Endothelial cell of umbilical vein (primary cell): ENCODE measurements around the gene ATP1B1. TPM values are rescaled to one million over a fixed set of nuclear protein-coding genes. Genes with fewer than 3 reads are reported as not detected.

ENCODE experiments used
- BruUV-seq: library from RNA; stranded (reverse); fragments of 400-500 nt; replicated peaks from 2 replicates; lab custom pipeline; 2021; lab: Mats Ljungman, UMichigan
- CTCF ChIA-PET: fragments of 300-600, 350-600 bp; sonication (Branson Sonifier 250); formaldehyde crosslinking; loops from one replicate; lab custom pipeline; 2021; ENCODE audit warnings: antibody characterized with exemption, inconsistent platforms; lab: Charles Lee
- POLR2A ChIA-PET: fragments of 300-600, 350-600 bp; sonication (Branson Sonifier 250); formaldehyde crosslinking; loops from one replicate; lab custom pipeline; 2021; ENCODE audit warnings: antibody characterized with exemption, inconsistent platforms; lab: Charles Lee
- DNase-seq: peaks from one replicate; pipeline ENCODE4 v3.0.0-alpha.2; 2011; ENCODE audit warnings: low read depth, low spot score
- FAIRE-seq: peaks from 2 replicates; lab custom pipeline; 2011; peaks lifted over from hg19 to GRCh38; lab: Jason Lieb, UNC
- H2AFZ ChIP-seq: 2 replicates; pipeline ENCODE4 v1.6.0; 2012; ENCODE audit warnings: low read depth, low read length, control low read depth, inconsistent platforms
- H3K27ac ChIP-seq: 2 replicates; pipeline ENCODE4 v1.5.1; 2011; ENCODE audit warnings: low read depth, mild to moderate bottlenecking, control low read depth, low read length, moderate library complexity; ENCODE audit not compliant: insufficient read depth
- H3K27me3 ChIP-seq, 2 experiments: 2 replicates each; pipeline versions ENCODE4 v1.6.0 to v1.6.1; 2011; ENCODE audit warnings: low read length in 2 of 2, mixed read lengths in 1 of 2; ENCODE audit not compliant: control insufficient read depth in 2 of 2, insufficient read depth in 2 of 2
- H3K36me3 ChIP-seq, 2 experiments: 2 replicates in 1 of 2; 3 replicates in 1 of 2; pipeline ENCODE4 v1.5.1; 2011; ENCODE audit warnings: low read length in 2 of 2, mild to moderate bottlenecking in 1 of 2, moderate library complexity in 1 of 2; ENCODE audit not compliant: control insufficient read depth in 2 of 2, insufficient read depth in 2 of 2; ENCODE audit errors: extremely low read depth in 1 of 2
- H3K4me1 ChIP-seq: 3 replicates; pipeline ENCODE4 v1.5.1; 2011; ENCODE audit warnings: mild to moderate bottlenecking, low read length; ENCODE audit not compliant: control insufficient read depth, insufficient read depth; ENCODE audit errors: extremely low read depth
- H3K4me2 ChIP-seq: 2 replicates; pipeline ENCODE4 v1.6.1; 2011; ENCODE audit warnings: low read length, control low read depth, mixed read lengths; ENCODE audit not compliant: insufficient read depth
- H3K4me3 ChIP-seq, 3 experiments: fragments of 200-600 bp in 1 of 3; sonication (generic), shearing (Covaris generic) in 1 of 3; replicated peaks in 1 of 3; 2 replicates each; pipeline ENCODE4 v1.5.1; 2011 to 2016; ENCODE audit warnings: control low read depth in 3 of 3, low read length in 3 of 3, mild to moderate bottlenecking in 2 of 3, inconsistent platforms in 1 of 3, low read depth in 1 of 3, moderate library complexity in 1 of 3; ENCODE audit not compliant: insufficient read depth in 1 of 3
- H3K79me2 ChIP-seq: 2 replicates; pipeline ENCODE4 v1.6.0; 2012; ENCODE audit warnings: low read length, inconsistent platforms; ENCODE audit not compliant: control insufficient read depth, insufficient read depth
- H3K9ac ChIP-seq: replicated peaks from 2 replicates; pipeline ENCODE3; 2011; ENCODE audit warnings: low read length, control low read depth; ENCODE audit not compliant: insufficient read depth; ENCODE audit errors: extremely low read depth
- H3K9me1 ChIP-seq: replicated peaks from 3 replicates; pipeline ENCODE4 v1.6.0; 2011; ENCODE audit warnings: mild to moderate bottlenecking, low read length; ENCODE audit not compliant: control insufficient read depth, insufficient read depth; ENCODE audit errors: extremely low read depth
- H3K9me3 ChIP-seq: replicated peaks from 2 replicates; pipeline ENCODE4 v1.5.1; 2012; ENCODE audit warnings: low read length, inconsistent platforms; ENCODE audit not compliant: control insufficient read depth, insufficient read depth
- H4K20me1 ChIP-seq: replicated peaks from 2 replicates; pipeline ENCODE3; 2011; ENCODE audit warnings: mild to moderate bottlenecking, low read length; ENCODE audit not compliant: control insufficient read depth, insufficient read depth; ENCODE audit errors: extremely low read depth
- FOS ChIP-seq: IDR thresholded peaks from 2 replicates; pipeline ENCODE4 v1.6.1; 2011; ENCODE audit warnings: mild to moderate bottlenecking, low read length, moderate library complexity, borderline replicate concordance; ENCODE audit not compliant: insufficient read depth
- GATA2 ChIP-seq: IDR thresholded peaks from 2 replicates; pipeline ENCODE4 v1.7.0; 2011; ENCODE audit warnings: low read depth, mild to moderate bottlenecking, moderate library complexity, mixed read lengths, low read length; ENCODE audit not compliant: insufficient read length, insufficient read depth
- MAX ChIP-seq: IDR thresholded peaks from 2 replicates; pipeline ENCODE4 v1.6.1; 2011; ENCODE audit not compliant: insufficient read depth, insufficient read length
- MYC ChIP-seq: IDR thresholded peaks from one replicate; pipeline ENCODE4 v1.6.1; 2011; ENCODE audit warnings: mild to moderate bottlenecking, low read depth, low read length
- POLR2A ChIP-seq: IDR thresholded peaks from 2 replicates; pipeline ENCODE4 v1.6.1; 2012; ENCODE audit warnings: low read depth, mild to moderate bottlenecking, control low read depth, low read length
- dilution Hi-C: fragments of 300-500 bp; cut with MboI; formaldehyde crosslinking; loops from one replicate; pipeline ENCODE4 v1.15.0; 2019; ENCODE audit warnings: low sequenced_read_pairs; ENCODE audit not compliant: extremely low pct_ligation_motif_present
- intact Hi-C: fragments of 100-400 bp; cut with micrococcal nuclease; formaldehyde crosslinking; loops from one replicate; pipeline ENCODE4 v1.10.0; 2022
- polyA plus RNA-seq, 4 experiments: library from polyadenylated mRNA; depleted of rRNA in 3 of 4; stranded (reverse) in 3 of 4; unstranded in 1 of 4; fragments of >200 nt; gene quantifications; 2 replicates each; pipeline versions ENCODE4 v1.2.1 to v1.2.3, GENCODE V29; 2011 to 2012; ENCODE audit warnings: missing spikeins in 1 of 4
- total RNA-seq: library from RNA; stranded (reverse); gene quantifications from 2 replicates; pipeline ENCODE4 v1.2.3, GENCODE V29; 2021

ATP1B1 gene
- total and polyA plus RNA-seq, 2 donors (not counting 3 experiments of a cell fraction or from before 2014, with no cell fraction given): 14.3 to 56.1 TPM

DNA sequence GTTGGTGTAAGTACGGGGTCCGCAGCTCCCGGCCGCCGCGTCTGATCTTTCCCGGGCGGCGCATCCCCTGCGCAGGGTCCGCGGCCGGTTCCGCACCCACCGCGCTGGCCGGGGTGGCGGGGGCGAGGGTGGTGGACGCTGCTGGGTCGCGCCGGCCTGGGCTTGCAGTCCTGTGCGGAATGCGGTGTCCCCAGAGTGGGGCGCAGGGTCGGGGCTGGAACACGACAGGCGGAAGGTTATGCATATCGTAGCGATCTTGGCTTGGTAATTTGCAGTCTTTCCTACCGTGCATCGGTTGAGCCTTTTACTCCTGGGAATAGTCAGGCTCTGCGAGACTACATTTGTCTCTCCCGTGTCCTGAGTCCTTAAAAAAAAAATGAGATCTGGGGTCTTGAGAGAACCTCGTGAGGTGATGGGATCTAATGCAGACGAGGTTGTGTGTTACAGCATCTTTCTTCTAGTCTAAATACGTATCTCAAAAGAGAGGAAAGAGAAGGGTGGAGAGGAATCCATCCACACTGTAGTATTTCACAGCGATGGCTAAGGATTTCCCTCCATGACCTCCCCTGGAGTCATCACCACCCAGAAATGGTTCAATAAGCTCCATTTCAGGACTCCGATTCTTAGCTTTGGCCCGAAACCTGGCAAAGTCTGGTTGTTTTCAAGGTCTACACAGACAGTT lies 572 bp downstream of the ATP1B1 start:
- H4K20me1 ChIP-seq: no peaks in the 10 kb centered on the region
- FAIRE-seq (no peak), DNase-seq (peak; percentile 52)
- no peaks in the 10 kb centered on the region for H3K9me1 ChIP-seq
- dilution Hi-C loops (no loop called here), intact Hi-C loops (loop anchor here (1.0 to 5.0 kb wide), 8 partner anchors 143 to 785 kb away; partner anchors contain the start of gene SCYL3)
- H3K9ac ChIP-seq: peak overlapping the region; percentile 91
- no peaks in the 10 kb centered on the region for H3K9me3 ChIP-seq
- peaks cover 42% of the 10 kb centered on the region for H3K4me1 ChIP-seq
- no peaks in the 10 kb centered on the region for H3K36me3 ChIP-seq
- H3K79me2 ChIP-seq: peaks cover 53% of the 10 kb centered on the region
- H3K27me3 ChIP-seq: no peaks in the 10 kb centered on the region
- peak overlapping the region; percentile 83 for H2AFZ ChIP-seq
- H3K27ac ChIP-seq: peak overlapping the region; percentile 89
- no peak for TF ChIP-seq POLR2A
- TF ChIP-seq GATA2: peak; percentile 10
- POLR2A ChIA-PET: interaction anchor here (0.8 to 1.1 kb wide), 2 partner anchors 10 to 261 kb away, joined by 4 read pairs; partner anchors contain the start of gene BLZF1
- H3K4me3 ChIP-seq: peak overlapping the region; percentile 89 to 99 (median 94)
- CTCF ChIA-PET: interaction anchor here (1.5 to 3.3 kb wide), 4 partner anchors 26 to 504 kb away, joined by 4 to 31 read pairs (median 6); no protein-coding TSS in a partner anchor
- peak overlapping the region; percentile 96 for H3K4me2 ChIP-seq
- no TSS peak for BruUV-seq

DNA sequence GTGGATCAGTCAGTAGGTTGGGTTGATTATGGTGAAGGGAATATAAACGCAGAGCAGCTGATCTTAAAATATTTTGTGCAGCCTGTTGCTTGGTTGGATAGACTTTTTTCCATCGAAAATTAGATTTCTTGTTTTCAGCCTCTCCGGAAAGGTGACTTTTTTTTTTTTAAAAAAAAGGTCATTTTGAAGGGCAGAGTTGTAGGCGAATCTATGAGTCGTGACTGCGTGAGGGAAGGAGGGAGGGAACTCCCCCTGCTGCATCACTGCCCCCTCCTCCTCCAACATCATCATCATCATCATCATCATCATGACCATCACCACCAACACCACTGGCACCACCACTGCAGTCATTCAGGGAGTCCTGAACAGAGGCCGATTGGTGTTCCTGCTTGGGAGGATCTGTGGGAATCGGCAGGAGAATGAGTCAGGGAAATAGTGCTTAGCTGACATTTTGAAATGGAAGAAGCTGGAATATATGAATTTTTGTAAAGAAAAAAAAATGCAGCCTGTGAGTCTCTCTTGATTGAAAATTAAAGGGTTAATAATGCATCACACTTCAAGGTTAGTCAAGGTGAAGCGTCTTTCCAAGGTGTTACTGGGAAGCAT lies 1.2 kb downstream of the ATP1B1 start:
- TSS peak; percentile 23 for BruUV-seq

More for the DNA sequence above, 1.2 kb downstream of the ATP1B1 start:
- dilution Hi-C loops: no loop called here
- H3K4me3 ChIP-seq: peak overlapping the region; percentile 89 to 99 (median 94)
- H3K27ac ChIP-seq: peak overlapping the region; percentile 89
- peaks cover 58% of the 10 kb centered on the region for H3K79me2 ChIP-seq
- CTCF ChIA-PET: interaction anchor here (0.6 to 3.3 kb wide), 6 partner anchors 26 to 504 kb away, joined by 3 to 31 read pairs (median 4); no protein-coding TSS in a partner anchor
- H3K36me3 ChIP-seq: no peaks in the 10 kb centered on the region
- intact Hi-C loops: loop anchor here (1.0 to 5.0 kb wide), 6 partner anchors 220 to 785 kb away; partner anchors contain the start of gene SCYL3
- H3K4me2 ChIP-seq: peak overlapping the region; percentile 96
- POLR2A ChIA-PET: interaction anchor here (1.1 kb wide), 1 partner anchor 260 kb away, joined by 4 read pairs; the partner anchor contains the start of gene BLZF1
- H3K4me1 ChIP-seq: peaks cover 49% of the 10 kb centered on the region
- H2AFZ ChIP-seq: peak overlapping the region; percentile 83
- no peaks in the 10 kb centered on the region for H3K9me1 ChIP-seq
- H3K9me3 ChIP-seq: no peaks in the 10 kb centered on the region
- peak overlapping the region; percentile 91 for H3K9ac ChIP-seq
- DNase-seq (peak; percentile 34), FAIRE-seq (peak; percentile 54)
- TF ChIP-seq FOS: peak; percentile 32
- no peak for TF ChIP-seq MAX
- no peak for TF ChIP-seq MYC
- H3K27me3 ChIP-seq: no peaks in the 10 kb centered on the region
- no peaks in the 10 kb centered on the region for H4K20me1 ChIP-seq
